Posterior cingulate gyrus (tissue), 11 donors: ENCODE results near the gene EYS.
"Not testable (repeated sequence)": the region's sequence is repeated elsewhere in the genome, so short reads cannot be mapped to it uniquely, and the experiment has no call there.

Experiments
- DNase-seq, 10 donors: peaks; one replicate each; pipeline versions ENCODE4 v3.0.0 to v3.0.0-alpha.2; 2020 to 2021; ENCODE audit warnings: mixed read lengths in 3 of 10
- intact Hi-C: fragments of 100-400 bp; cut with DNase I; formaldehyde crosslinking; loops from one replicate; pipeline ENCODE4 v1.15.1; 2023

EYS gene

DNA sequence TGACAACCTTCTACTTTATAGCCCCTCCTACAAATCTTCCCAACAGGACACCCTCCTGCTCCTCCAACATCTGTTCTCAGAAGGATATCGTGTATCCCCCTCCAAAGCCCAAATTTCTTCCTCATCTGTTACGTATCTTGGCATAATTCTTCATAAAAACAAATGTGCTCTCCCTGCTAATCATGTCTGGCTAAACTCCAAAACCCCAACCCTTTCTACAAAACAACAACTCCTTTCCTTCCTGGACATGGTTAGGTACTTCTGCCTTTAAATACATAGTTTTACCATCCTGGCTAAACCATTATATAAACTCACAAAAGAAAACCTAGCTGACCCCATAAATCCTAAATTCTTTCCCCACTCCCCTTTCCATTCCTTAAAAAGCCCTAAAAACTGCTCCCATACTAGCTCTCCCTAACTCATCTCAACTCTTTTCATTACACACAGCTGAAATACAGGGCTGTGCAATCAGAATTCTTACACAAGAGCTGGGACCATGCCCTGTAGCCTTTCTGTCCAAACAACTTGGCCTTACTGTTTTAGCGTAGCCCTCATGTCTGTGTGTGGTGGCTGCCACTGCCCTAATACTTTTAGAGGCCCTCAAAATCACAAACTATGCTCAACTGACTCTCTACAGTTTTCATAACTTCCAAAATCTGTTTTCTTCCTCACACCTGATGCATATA is 1753.5 kb downstream of the EYS start:
- intact Hi-C loops, DNase-seq: not testable (repeated sequence)

DNA sequence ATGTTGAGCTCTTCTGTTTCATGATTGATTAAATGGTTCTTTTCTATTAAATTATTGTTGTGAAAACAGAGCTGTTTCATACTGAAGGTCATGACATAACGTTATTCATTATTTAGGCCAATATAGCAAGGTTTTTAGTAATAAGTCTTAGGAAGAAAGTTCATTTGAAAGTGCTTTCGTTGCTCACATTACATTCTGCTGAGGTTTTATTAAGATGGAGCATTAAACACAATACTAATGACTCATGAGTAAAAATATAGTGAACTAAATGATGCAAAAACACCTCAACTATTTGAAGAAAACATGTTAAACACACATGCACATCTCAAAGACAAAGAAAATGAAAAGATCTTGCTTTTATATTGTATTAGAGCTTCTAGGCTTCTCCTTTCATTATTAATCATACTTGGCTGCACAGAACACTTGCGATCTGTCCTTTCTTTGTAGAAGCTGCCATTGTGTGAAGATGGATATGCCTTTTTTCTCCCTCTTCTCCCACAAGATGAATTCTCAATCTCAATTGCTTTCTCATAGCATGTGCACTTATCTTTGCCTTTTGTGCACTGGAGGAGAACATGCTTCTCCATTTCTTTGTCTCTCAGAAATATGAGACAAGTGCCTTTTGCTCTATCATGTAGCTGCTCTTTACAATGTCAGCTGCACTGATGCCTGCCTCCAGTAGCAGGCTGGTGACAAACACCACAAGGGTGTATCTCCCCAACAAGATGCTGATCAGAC is 1759.1 kb downstream of the EYS start:
- intact Hi-C loops: no loop called here

DNA sequence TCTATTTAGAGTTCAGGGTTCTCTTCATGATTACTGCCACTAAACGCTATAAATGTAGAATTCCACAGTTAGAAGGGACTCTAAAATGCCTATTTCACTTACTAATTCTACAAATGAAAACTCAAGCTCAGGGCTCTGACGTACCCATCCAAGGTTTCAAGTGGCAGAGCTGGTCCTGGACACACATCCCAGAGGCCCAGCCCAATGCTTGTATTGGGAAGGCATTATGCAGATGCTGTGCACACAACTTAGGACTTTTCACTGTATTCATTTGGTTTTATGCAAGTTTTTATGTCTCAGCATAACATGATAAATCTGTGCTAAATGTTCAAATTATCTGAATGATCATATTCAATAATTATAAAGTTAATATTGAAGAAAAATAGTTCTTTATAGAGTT is 1761.0 kb downstream of the EYS start:
- intact Hi-C loops: no loop called here
- no peak for DNase-seq

More for the DNA sequence above, 1759.1 kb downstream of the EYS start:
- no peak for DNase-seq

DNA sequence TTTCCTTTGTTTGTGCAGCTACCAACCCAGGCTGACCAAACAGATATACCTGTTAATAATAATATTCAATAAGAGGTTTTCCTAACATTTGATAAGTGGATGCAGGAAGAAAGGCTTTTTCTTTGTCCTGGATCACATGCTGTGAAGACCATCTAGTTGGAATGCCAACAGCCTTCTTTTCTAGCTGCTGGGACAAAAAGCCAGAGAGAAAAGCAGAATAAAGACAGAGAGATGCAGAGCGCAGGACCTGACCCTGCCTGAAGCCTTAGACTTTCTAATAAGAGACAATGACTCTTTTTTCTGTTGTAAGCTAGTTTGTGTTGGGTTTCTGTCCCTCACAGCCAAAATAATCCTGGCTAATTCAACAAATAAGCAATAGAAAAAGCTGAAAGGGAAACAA is 1763.2 kb downstream of the EYS start:
- intact Hi-C loops: no loop called here
- DNase-seq: no peak

DNA sequence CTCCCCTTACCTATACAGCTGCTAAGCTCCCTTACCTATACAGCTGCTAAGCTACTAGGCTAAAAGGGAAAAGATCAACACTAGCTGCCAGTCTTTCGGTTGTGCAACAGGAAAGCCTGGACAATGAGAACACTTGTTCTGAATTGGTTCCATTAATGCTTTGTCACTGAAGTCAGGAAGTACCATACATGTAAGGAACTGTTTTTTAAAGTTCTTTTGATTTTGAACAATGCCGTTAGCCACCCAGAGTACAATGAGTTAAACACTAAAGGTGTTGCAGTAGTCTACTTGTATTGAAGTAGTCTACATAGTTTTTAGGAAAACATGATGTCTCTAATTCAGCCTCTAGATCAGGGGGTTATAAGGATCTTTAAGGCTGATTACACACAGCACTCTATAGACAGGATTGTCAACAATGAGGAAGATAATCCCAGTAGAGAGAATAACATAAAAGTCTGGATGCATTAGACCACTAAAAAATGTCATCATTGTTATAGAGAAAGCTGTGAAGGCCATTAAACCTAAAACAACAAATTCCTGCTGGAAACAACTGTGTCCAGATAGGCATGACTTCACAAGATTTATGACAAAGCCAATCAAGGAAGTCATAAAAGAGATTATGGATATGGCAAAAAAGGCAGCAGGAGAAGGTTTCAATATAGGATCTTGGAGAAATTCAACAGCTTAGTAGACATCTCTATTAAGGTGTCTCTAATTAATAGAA is 1765.1 kb downstream of the EYS start:
- DNase-seq: no peak
- intact Hi-C loops: no loop called here

DNA sequence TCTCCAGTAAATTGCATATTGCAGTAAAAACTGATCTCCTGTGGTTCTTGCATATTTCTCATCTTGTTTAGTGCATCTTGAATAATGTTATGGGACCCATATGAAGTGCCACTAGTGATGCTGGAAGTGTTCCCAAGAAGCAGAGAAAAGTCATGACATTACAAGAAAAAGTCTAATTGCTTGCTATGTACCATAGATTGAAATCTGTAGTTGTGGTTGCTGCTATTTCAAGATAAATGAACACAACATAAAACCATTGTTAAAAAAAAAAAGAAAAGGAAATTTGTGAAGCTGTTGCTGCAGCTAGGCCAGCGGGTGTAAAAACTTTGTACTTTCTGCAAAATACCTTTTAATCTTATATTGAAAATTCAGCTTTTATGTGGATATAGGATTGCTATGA is 1767.0 kb downstream of the EYS start:
- intact Hi-C loops: no loop called here
- DNase-seq: no peak

DNA sequence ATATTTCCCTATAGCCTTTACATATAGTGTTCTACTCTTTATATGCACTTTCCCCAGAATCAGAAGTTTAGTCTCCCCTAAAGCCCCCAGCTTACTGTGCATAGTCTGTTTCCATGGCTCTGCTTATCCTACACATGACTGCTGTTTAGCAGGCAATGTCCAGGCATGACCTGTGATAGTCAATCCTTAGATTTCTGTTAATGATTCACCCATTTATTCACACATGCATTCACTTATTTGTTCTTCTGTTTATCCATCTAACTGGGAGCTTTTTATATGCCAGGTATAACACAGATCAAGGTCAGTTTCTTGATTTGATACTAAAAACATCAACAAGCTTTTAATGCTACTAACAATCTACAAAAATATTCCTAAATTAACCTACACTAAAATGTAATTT is 1770.6 kb downstream of the EYS start:
- intact Hi-C loops: no loop called here
- no peak for DNase-seq

DNA sequence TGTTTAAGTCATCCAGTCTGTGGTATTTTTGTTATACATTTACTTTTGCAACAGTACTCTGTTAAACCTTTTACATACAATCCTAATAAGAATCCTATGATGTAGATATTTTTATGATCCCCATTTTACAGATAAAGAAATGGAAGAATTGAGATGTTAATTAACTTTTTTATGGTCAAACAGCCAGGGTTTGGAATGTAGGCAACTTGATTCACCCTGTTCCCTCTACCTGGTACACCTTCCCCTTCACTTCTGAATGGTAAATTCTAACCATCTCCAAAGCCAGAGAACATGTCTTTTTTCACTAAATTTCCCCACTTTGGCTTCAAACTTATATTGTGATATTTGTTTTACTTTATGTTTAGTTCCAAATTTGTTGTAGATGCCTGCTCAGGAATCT is 1771.3 kb downstream of the EYS start:
- DNase-seq: no peak
- intact Hi-C loops: no loop called here

DNA sequence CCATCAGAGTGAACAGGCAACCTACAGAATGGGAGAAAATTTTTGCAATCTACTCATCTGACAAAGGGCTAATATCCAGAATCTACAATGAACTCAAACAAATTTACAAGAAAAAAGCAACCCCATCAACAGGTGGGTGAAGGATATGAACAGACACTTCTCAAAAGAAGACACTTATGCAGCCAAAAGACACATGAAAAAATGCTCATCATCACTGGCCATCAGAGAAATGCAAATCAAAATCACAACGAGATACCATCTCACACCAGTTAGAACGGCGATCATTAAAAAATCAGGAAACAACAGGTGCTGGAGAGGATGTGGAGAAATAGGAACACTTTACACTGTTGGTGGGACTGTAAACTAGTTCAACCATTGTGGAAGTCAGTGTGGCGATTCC is 1773.1 kb downstream of the EYS start:
- DNase-seq, intact Hi-C loops: not testable (repeated sequence)

DNA sequence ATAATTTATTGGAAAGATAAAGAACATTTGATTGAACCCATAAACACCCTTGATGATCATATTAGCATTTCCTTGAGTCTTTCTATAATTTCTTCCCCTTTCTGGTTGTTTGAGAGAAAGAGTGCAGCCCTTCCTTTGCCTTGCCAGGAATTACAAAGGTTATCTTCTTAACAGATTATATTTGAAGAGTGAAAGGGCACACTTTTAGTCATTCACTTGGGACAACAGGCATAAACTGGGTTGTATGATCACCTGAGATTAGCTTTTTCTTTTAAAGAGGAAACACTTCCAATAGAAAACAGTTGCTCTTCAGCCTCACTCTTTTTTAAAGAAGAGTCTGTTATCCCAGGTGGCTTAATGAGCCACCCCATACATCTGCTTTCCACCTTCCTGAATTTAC is 1776.2 kb downstream of the EYS start:
- no peak for DNase-seq
- intact Hi-C loops: no loop called here

DNA sequence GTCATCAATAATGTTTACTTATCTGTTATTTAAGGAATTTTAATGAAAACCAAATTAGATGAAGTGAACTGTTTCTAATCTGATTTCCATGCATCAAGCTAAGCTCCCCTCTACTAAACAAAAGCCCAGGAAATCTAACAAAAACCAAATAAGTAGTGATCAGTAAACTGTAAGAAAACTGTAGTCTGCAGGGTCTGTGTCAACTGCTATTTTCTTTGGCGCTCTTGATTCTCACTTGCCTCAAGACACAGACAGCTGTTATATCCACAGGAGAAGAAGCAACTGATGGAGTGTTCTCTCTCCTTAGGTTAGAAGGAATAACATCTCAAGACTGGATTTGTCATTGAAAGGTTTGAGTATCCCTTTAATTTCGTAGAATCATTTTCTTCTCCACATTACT is 1777.9 kb downstream of the EYS start:
- intact Hi-C loops: no loop called here
- no peak for DNase-seq

DNA sequence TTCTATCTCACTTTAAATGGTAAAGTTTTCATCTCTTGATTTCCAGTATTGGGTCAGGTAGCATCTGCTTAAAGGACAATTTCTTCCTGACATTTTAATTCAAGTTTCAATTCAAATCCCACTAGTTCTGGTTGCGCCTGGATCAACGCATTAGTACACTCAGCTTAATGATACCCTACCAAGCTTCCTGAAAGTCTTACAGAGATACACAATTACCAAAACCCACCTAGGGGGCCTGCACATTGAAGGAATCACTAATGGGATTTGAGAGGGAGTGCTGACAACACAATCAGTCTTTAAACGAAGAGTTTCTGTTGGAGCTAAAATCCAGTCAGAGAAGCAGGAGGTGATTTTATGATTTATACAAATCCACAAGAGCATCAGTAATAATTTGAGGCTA is 1778.4 kb downstream of the EYS start:
- intact Hi-C loops: no loop called here
- no peak for DNase-seq

DNA sequence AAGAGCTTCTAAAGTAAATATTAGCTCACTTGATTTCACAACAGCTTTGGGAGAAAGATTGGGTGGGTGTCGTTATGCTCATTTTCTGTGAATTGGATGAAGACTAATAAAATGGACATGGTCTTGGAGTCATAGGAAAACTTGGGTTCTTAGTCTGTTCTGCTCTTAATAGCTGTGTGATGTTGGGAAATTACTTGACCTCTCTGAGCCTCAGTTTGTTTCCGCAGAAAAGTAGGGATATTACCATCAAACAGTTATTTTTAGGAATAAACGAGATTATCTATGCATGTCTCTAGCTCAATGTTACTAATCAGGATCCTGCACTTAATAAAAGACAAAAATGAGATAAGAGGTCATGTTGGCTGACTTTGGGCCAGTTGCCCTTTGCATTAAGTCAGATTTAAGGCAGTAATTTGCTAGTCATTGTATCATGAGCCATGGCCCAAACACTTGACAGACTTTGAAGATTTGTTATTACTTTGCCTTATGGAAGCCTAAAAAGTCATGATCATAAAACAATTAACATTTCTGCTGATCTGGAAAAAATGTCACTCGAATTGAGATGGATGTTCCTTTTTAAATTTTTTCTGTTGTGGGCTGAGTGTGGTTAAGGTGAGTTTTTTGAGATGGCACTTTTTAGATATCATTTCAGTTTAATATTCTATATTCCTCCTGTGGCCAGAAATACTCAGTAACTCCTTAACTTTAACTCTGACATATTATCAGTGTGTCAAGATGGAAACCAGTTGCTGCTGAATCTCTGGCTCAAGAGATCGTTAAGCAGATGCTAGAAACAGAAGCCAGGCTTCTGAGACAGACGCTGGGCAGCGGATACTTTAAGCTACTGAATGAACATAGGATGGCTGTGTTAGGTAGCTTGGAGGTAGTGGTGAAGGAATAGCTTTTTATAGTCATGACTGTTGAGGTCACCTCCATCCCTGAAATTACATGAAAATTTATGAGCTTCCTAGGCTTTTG is 1779.8 kb downstream of the EYS start:
- intact Hi-C loops: no loop called here

DNA sequence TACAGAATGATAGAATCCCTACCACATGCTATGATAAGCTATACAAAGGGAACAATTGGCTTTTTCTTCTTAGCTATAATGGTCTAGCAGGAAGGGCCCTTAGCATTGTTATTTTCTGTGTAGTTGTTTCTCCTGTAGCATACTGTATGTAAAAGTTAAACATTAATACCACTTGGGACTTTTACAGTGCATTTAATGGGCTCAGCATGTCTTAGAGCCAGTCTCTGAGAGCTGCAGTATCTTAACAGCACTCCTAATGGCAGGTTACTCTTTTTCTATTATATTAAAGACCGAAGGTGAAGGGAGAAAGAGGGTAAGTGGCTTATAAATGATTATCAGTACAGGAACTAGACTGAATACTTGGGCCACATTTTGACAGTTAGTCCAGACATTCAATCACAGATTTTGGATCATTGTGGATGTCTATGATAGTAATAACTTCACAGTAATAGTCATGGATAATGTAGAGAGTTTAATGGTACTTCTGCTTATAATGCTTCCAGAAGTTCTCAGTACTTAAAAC is 1780.7 kb downstream of the EYS start:
- DNase-seq: no peak
- intact Hi-C loops: no loop called here

More for the DNA sequence above, 1779.8 kb downstream of the EYS start:
- DNase-seq: no peak

DNA sequence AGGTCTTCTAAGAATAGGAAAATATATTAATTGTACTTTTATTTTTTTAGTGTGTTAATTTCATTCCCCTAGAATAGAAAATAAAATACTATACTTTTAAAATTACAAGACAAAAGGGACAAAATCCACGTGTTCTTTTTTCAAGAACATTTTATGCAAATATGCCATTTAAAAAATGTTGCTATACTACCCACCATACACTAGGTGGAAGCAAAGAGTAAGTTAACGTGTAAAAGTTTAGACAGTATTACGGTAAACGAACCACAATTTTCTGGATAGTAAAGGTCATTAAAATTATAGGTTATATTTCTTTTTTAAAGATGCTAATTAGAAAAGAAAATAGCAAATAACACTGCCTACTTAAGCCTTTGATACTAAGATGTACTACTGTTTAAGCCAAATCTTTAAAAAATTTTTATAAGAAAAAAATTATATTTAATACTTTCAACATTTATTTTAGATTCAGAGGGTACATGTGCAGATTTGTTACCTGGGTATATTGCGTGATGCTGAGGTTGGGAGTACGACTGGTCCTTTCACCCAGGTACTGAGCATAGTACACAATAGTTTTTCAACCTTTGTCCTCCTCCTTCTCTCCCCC is 1783.8 kb downstream of the EYS start:
- DNase-seq: no peak
- intact Hi-C loops: loop anchor here (2.0 kb wide), 1 partner anchor 408 kb away; no protein-coding TSS in a partner anchor

DNA sequence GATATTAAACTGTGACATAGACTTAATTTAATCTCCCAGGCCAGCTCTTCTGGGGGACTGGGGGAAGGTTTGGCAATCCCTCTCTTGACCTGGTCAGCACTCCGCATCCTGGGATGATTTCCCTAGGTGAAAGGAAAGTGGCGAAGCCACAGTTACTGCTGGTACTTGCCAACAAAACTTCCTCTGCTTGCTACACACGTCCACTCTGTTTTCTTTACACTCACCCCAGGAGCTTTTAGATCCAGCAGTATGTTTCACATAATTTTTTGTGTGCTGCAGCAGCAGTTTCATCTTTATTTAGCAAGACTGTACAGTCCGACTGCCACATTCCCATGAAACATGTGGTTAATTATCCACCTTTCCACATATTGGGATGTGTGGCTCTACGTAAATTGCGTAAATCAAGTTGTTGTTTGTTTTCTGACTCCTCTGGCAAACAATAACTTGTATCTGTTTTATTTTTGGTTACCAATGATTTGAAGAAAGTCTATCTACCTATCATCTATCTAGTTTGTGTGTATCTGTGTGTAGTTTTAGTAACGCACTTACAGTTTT is 1787.4 kb downstream of the EYS start:
- DNase-seq: no peak
- intact Hi-C loops: no loop called here

DNA sequence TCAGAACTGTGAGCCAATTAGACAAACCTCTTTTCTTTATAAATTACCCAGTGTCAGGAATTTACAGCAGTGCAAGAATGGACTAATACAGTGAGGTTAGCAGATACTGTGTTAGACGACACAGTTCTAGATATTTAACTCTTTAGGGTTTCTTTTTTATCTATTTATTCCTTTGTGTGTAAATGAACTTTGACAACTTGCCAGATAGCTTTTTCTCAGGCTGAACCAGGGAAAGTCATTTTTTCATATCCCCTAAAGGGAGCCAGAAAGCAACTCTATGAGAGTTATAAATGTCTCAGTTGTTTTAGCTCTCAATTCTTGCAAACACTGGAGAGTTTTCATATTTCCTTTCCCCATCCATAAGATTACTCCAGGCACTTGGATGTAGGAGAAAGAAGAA is 1794.1 kb downstream of the EYS start:
- intact Hi-C loops: no loop called here
- no peak for DNase-seq

DNA sequence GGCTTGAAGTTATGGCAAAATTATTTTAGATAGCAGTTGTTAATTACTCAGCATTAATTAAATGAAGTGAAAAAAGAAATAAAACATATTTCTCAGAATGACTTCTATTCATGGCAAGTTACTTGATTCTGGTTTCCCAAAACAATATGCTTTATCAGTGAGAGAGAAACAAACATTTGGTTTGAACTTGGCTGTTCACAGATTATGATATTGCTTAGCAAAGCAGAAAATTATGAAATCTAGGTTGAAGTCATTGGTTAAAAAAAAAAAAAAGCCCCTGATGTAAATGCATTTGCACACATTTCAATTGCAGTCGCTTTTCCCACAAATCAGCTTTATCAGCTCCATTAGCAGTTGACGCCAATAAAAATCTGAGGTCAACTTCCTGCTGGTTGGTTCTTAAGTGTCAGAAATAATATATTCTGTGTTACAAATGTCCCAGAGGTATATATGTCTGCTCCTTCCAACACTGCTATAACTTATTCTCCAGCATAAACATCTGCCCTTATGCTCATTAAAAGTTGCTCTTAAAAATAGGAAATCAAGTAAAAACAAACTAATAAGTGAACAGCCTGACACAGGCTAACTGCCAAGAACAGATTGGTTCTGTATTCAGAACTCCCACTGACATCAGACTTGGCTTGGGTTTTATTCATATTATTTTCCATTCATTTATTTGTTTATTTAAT is 1796.0 kb downstream of the EYS start:
- DNase-seq: no peak
- intact Hi-C loops: no loop called here
